EL (cell line): ENCODE measurements around the gene CCDC112.
"Not testable (repeated sequence)": the region's sequence is repeated elsewhere in the genome, so short reads cannot be mapped to it uniquely, and the experiment has no call there.

ENCODE experiments used
- DNase-seq: peaks from one replicate; pipeline ENCODE4 v3.0.0-alpha.2; 2016

CCDC112 gene

GRCh38 chr5:115249379-115249778 lies 47.1 kb downstream of the CCDC112 start:
- not testable (repeated sequence) for DNase-seq

- peak; percentile 46 for DNase-seq
Observed at GRCh38 chr5:115246361-115246991, 50.0 kb downstream of the CCDC112 start.

- DNase-seq: peak; percentile 10
Observed at GRCh38 chr5:115243412-115243811, 53.0 kb downstream of the CCDC112 start.

GRCh38 chr5:115241881-115242642 lies 54.4 kb downstream of the CCDC112 start:
- DNase-seq: no peak

- no peak for DNase-seq
Observed at GRCh38 chr5:115237066-115237465, 59.4 kb downstream of the CCDC112 start.

- no peak for DNase-seq
Observed at GRCh38 chr5:115236599-115236998, 59.9 kb downstream of the CCDC112 start.

GRCh38 chr5:115231598-115231997 lies 64.9 kb downstream of the CCDC112 start:
- DNase-seq: no peak

GRCh38 chr5:115229606-115230005 lies 66.8 kb downstream of the CCDC112 start:
- no peak for DNase-seq

GRCh38 chr5:115227281-115227680 lies 69.2 kb downstream of the CCDC112 start:
- no peak for DNase-seq
